ENCODE data around the gene ODC1.

Gene ODC1

GRCh38 chr2:10397878-10398277, 50.2 kb downstream of the ODC1 start:
- no peak for DNase-seq

- no peak for DNase-seq
Observed at GRCh38 chr2:10397297-10397875, 50.7 kb downstream of the ODC1 start.

GRCh38 chr2:10396464-10396863, 51.7 kb downstream of the ODC1 start:
- no peak for DNase-seq

GRCh38 chr2:10395893-10396292, 52.2 kb downstream of the ODC1 start:
- no peak for DNase-seq

- DNase-seq: no peak
Observed at GRCh38 chr2:10393640-10393982, 54.5 kb downstream of the ODC1 start.

- no peak for DNase-seq
Observed at GRCh38 chr2:10392951-10393639, 55.0 kb downstream of the ODC1 start.

GRCh38 chr2:10392548-10392947, 55.6 kb downstream of the ODC1 start:
- DNase-seq: no peak

GRCh38 chr2:10392100-10392499, 56.0 kb downstream of the ODC1 start:
- no peak for DNase-seq

- no peak for DNase-seq
Observed at GRCh38 chr2:10390369-10390801, 57.7 kb downstream of the ODC1 start.
